ENCODE results near the gene FBXO42. TPM values are rescaled to one million over a fixed set of nuclear protein-coding genes. Genes with fewer than 3 reads are reported as not detected.

The FBXO42 gene
- total and polyA plus RNA-seq, 9 of the 15 experiments (the other 6 are each of a cell fraction or from before 2014, with no cell fraction given) = 7.2 to 24.8 (median 17.4) TPM

- TF ChIP-seq REST (IDR thresholded peaks at IDR 0.05; ENCODE audit: borderline replicate concordance) (peak; percentile 30; the same call in 1 of the 2 replicates), REST (CRISPR knock-in tag; IDR thresholded peaks at IDR 0.05; ENCODE audit: low read depth) (no peak), HDAC2 (IDR thresholded peaks at IDR 0.05) (no peak), RB1 (IDR thresholded peaks at IDR 0.05; ENCODE audit: low read depth) (peak; percentile 85), ZNF507 (tag; conservative IDR thresholded peaks at IDR 0.05) (no peak), ZBTB2 (IDR thresholded peaks at IDR 0.05) (no peak), TEAD2 (tag; IDR thresholded peaks at IDR 0.05) (no peak), ZNF23 (CRISPR knock-in tag; IDR thresholded peaks at IDR 0.05) (no peak), FOXA1 (IDR thresholded peaks at IDR 0.05; ENCODE audit: borderline replicate concordance) (no peak), MLX (CRISPR knock-in tag; conservative IDR thresholded peaks at IDR 0.05) (0 out of 4 replicates have a peak, but pooled peaks of 1 of the 2 experiments have one; percentile 44), SIX5 (IDR thresholded peaks at IDR 0.05; ENCODE audit: borderline replicate concordance in 1 of 2, insufficient read depth in 1 of 2, low read depth in 1 of 2, low read length in 2 of 2) (no peak), PRPF4 (IDR thresholded peaks at IDR 0.05; ENCODE audit: insufficient read depth, low read depth, low read length, poor library complexity, severe bottlenecking) (peak; percentile 80), ZNF24 (IDR thresholded peaks at IDR 0.05) (peak; percentile 99), ATF7 (IDR thresholded peaks at IDR 0.05) (peak; percentile 69; the same call in 1 of the 2 replicates), PCBP2 (IDR thresholded peaks at IDR 0.05; ENCODE audit: low read depth, low read length, poor library complexity, severe bottlenecking) (no peak), GTF2B (IDR thresholded peaks at IDR 0.05; ENCODE audit: extremely low read depth, insufficient read length) (no peak), NFIC (IDR thresholded peaks at IDR 0.05) (peak; percentile 97)
These were observed 145.5 kb downstream of the FBXO42 start (continued) for GRCh38 chr1:16206547-16207317.

Data from K562 (cell line).